Measurements from ENCODE around the gene LYSET. TPM values are rescaled to one million over a fixed set of nuclear protein-coding genes. Genes with fewer than 3 reads are reported as not detected.

Gene LYSET
- polyA plus RNA-seq, 1 of the 3 experiments (the other 2 are of a cell fraction): 17.7 TPM

- Histone ChIP-seq H3K4me2 (peak within 1 kb of the TSS; percentile 84), H3K36me3 (replicated peaks in 1 of 2; ENCODE audit: control insufficient read depth in 1 of 2, insufficient read depth in 2 of 2, low read length in 1 of 2) (peaks cover 10 to 23% of the 10 kb centered on the region in 2 experiments), H3K9me3 (no peaks in the 10 kb centered on the region), H3K9ac (peak within 1 kb of the TSS; percentile 77), H2AFZ (ENCODE audit: low read depth) (peak within 1 kb of the TSS; percentile 94), H3K4me1 (ENCODE audit: control insufficient read depth in 1 of 2, insufficient read depth in 2 of 2, low read depth in 1 of 2, low read length in 1 of 2) (peaks cover 6% of the 10 kb centered on the region in 2 experiments; a peak in 3 of 4 replicates), H3F3A (replicated peaks; ENCODE audit: insufficient read depth) (peaks cover 30% of the 10 kb centered on the region), H3K9me2 (no peaks in the 10 kb centered on the region), H3K79me2 (ENCODE audit: insufficient read depth) (peaks cover 74% of the 10 kb centered on the region), H3K27me3 (ENCODE audit: insufficient read depth) (no peaks in the 10 kb centered on the region), H3K27ac (ENCODE audit: low read depth in 2 of 2, low read length in 1 of 2) (peak within 1 kb of the TSS; percentile 82 to 83), H4K20me1 (ENCODE audit: insufficient read depth) (no peaks in the 10 kb centered on the region), H3K4me3 (ENCODE audit: low read depth in 2 of 2, low read length in 1 of 2) (peak within 1 kb of the TSS; percentile 75 to 97)
- peak; percentile 96 for DNase-seq
- 1% methylated on average over 33 of the region's 65 CpGs for WGBS (ENCODE audit: low lambda C conversion rate)
- CTCF ChIA-PET: interaction anchor here (0.7 to 4.1 kb wide), 31 partner anchors 10 to 733 kb away, joined by 3 to 25 read pairs (median 4); partner anchors contain the start of genes ITPK1, LYSET and MOAP1
- POLR2A ChIA-PET: interaction anchor here (0.6 to 3.6 kb wide), 4 partner anchors 13 to 458 kb away, joined by 3 to 19 read pairs (median 3); partner anchors contain the start of genes LGMN, LYSET and MOAP1
- TF ChIP-seq, protein P1, sequence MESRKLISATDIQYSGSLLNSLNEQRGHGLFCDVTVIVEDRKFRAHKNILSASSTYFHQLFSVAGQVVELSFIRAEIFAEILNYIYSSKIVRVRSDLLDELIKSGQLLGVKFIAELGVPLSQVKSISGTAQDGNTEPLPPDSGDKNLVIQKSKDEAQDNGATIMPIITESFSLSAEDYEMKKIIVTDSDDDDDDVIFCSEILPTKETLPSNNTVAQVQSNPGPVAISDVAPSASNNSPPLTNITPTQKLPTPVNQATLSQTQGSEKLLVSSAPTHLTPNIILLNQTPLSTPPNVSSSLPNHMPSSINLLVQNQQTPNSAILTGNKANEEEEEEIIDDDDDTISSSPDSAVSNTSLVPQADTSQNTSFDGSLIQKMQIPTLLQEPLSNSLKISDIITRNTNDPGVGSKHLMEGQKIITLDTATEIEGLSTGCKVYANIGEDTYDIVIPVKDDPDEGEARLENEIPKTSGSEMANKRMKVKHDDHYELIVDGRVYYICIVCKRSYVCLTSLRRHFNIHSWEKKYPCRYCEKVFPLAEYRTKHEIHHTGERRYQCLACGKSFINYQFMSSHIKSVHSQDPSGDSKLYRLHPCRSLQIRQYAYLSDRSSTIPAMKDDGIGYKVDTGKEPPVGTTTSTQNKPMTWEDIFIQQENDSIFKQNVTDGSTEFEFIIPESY (IDR thresholded peaks at IDR 0.05; ENCODE audit: borderline replicate concordance, low read depth): no peak
- TF ChIP-seq PBX3 (IDR thresholded peaks at IDR 0.05): peak; percentile 75
- TF ChIP-seq TAF1 (IDR thresholded peaks at IDR 0.05; ENCODE audit: borderline replicate concordance, low read depth, low read length): peak; percentile 73
- 0 out of 2 replicates have a peak, but pooled peaks have one; percentile 8 for TF ChIP-seq TCF12 (IDR thresholded peaks at IDR 0.05)
- TF ChIP-seq RFX5 (IDR thresholded peaks at IDR 0.05; ENCODE audit: low read length): no peak
- TF ChIP-seq, protein P2, sequence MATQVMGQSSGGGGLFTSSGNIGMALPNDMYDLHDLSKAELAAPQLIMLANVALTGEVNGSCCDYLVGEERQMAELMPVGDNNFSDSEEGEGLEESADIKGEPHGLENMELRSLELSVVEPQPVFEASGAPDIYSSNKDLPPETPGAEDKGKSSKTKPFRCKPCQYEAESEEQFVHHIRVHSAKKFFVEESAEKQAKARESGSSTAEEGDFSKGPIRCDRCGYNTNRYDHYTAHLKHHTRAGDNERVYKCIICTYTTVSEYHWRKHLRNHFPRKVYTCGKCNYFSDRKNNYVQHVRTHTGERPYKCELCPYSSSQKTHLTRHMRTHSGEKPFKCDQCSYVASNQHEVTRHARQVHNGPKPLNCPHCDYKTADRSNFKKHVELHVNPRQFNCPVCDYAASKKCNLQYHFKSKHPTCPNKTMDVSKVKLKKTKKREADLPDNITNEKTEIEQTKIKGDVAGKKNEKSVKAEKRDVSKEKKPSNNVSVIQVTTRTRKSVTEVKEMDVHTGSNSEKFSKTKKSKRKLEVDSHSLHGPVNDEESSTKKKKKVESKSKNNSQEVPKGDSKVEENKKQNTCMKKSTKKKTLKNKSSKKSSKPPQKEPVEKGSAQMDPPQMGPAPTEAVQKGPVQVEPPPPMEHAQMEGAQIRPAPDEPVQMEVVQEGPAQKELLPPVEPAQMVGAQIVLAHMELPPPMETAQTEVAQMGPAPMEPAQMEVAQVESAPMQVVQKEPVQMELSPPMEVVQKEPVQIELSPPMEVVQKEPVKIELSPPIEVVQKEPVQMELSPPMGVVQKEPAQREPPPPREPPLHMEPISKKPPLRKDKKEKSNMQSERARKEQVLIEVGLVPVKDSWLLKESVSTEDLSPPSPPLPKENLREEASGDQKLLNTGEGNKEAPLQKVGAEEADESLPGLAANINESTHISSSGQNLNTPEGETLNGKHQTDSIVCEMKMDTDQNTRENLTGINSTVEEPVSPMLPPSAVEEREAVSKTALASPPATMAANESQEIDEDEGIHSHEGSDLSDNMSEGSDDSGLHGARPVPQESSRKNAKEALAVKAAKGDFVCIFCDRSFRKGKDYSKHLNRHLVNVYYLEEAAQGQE (IDR thresholded peaks at IDR 0.05; ENCODE audit: low read depth, low read length): no peak
- TF ChIP-seq, protein P3, sequence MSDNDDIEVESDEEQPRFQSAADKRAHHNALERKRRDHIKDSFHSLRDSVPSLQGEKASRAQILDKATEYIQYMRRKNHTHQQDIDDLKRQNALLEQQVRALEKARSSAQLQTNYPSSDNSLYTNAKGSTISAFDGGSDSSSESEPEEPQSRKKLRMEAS (IDR thresholded peaks at IDR 0.05; ENCODE audit: low read depth): peak; percentile 90
- TF ChIP-seq POLR2AphosphoS5 (IDR thresholded peaks at IDR 0.05; ENCODE audit: low read depth, low read length): peak; percentile 88
- TF ChIP-seq YY1 (IDR thresholded peaks at IDR 0.05; ENCODE audit: low read depth): no peak
- TF ChIP-seq USF2 (IDR thresholded peaks at IDR 0.05; ENCODE audit: borderline replicate concordance, low read depth, low read length): no peak
- TF ChIP-seq RAD21 (IDR thresholded peaks at IDR 0.05; ENCODE audit: low read length): no peak
- peak; percentile 89 for TF ChIP-seq MXI1 (IDR thresholded peaks at IDR 0.05; ENCODE audit: low read depth, low read length)
- TF ChIP-seq FOXM1 (IDR thresholded peaks at IDR 0.05; ENCODE audit: low read depth): no peak
- TF ChIP-seq RCOR1 (IDR thresholded peaks at IDR 0.05; ENCODE audit: low read length): 0 out of 2 replicates have a peak, but pooled peaks have one; percentile 11
- TF ChIP-seq CHD2 (IDR thresholded peaks at IDR 0.05; ENCODE audit: low read length, partially characterized antibody): peak; percentile 87
- TF ChIP-seq JUND (IDR thresholded peaks at IDR 0.05): no peak
- no peak for TF ChIP-seq NFIC (IDR thresholded peaks at IDR 0.05; ENCODE audit: borderline replicate concordance)
- TF ChIP-seq, protein P4, sequence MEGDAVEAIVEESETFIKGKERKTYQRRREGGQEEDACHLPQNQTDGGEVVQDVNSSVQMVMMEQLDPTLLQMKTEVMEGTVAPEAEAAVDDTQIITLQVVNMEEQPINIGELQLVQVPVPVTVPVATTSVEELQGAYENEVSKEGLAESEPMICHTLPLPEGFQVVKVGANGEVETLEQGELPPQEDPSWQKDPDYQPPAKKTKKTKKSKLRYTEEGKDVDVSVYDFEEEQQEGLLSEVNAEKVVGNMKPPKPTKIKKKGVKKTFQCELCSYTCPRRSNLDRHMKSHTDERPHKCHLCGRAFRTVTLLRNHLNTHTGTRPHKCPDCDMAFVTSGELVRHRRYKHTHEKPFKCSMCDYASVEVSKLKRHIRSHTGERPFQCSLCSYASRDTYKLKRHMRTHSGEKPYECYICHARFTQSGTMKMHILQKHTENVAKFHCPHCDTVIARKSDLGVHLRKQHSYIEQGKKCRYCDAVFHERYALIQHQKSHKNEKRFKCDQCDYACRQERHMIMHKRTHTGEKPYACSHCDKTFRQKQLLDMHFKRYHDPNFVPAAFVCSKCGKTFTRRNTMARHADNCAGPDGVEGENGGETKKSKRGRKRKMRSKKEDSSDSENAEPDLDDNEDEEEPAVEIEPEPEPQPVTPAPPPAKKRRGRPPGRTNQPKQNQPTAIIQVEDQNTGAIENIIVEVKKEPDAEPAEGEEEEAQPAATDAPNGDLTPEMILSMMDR (IDR thresholded peaks at IDR 0.05): no peak
- TF ChIP-seq SIN3A (IDR thresholded peaks at IDR 0.05; ENCODE audit: borderline replicate concordance, low read depth, low read length): peak; percentile 91
- TF ChIP-seq FOXJ3 (CRISPR knock-in tag; IDR thresholded peaks at IDR 0.05): no peak
- TF ChIP-seq IRF3 (IDR thresholded peaks at IDR 0.05; ENCODE audit: low read depth, low read length): no peak
- peak; percentile 95 for TF ChIP-seq GABPA (IDR thresholded peaks at IDR 0.05; ENCODE audit: low read depth)
These were observed 21.8 kb downstream of the LYSET start, which contains the start of the genes GON7 and UBR7 for GRCh38 chr14:93206793-93207467. Gene GON7, minus strand, starts transcription at chr14:93207065. Its CDS starts 28 bp downstream, at chr14:93207037. Gene UBR7, plus strand, starts transcription at chr14:93207256. Its CDS starts 36 bp downstream, at chr14:93207292.
